GM18907 (cell line): ENCODE measurements around the gene CARD18.

Experiments used
- ATAC-seq: cut with Tn5 transposase; IDR thresholded peaks from one replicate; pipeline ENCODE4 v1.9.1; 2021; ENCODE audit warnings: mild to moderate bottlenecking, moderate library complexity; ENCODE audit not compliant: unreplicated experiment

The CARD18 gene

GRCh38 chr11:105139669-105140068 is at the start of gene CARD18:
Gene CARD18, minus strand, starts transcription at chr11:105139769. Its CDS starts 43 bp downstream, at chr11:105139726.
- no peak for ATAC-seq

- ATAC-seq, result no peak
Observed at GRCh38 chr11:105183987-105184386, 44.4 kb upstream of the CARD18 start.

- no peak for ATAC-seq
Observed at GRCh38 chr11:105183426-105183825, 43.9 kb upstream of the CARD18 start.

- ATAC-seq, result no peak
Observed at GRCh38 chr11:105181521-105181920, 42.0 kb upstream of the CARD18 start.

GRCh38 chr11:105181100-105181499 is 41.5 kb upstream of the CARD18 start:
- no peak for ATAC-seq

GRCh38 chr11:105179542-105180278 is 40.1 kb upstream of the CARD18 start:
- no peak for ATAC-seq

GRCh38 chr11:105177658-105178057 is 38.1 kb upstream of the CARD18 start:
- ATAC-seq, result no peak

GRCh38 chr11:105168457-105168856 is 28.9 kb upstream of the CARD18 start:
- no peak for ATAC-seq

- ATAC-seq, result no peak
Observed at GRCh38 chr11:105167244-105167643, 27.7 kb upstream of the CARD18 start.

- ATAC-seq, result no peak
Observed at GRCh38 chr11:105164208-105164607, 24.6 kb upstream of the CARD18 start.

GRCh38 chr11:105162506-105162905 is 22.9 kb upstream of the CARD18 start:
- ATAC-seq, result no peak

GRCh38 chr11:105158436-105158835 is 18.9 kb upstream of the CARD18 start:
- no peak for ATAC-seq

GRCh38 chr11:105156720-105157119 is 17.2 kb upstream of the CARD18 start:
- no peak for ATAC-seq

- no peak for ATAC-seq
Observed at GRCh38 chr11:105156231-105156630, 16.7 kb upstream of the CARD18 start.

GRCh38 chr11:105155679-105156078 is 16.1 kb upstream of the CARD18 start:
- no peak for ATAC-seq

- ATAC-seq, result no peak
Observed at GRCh38 chr11:105153392-105153791, 13.8 kb upstream of the CARD18 start.

GRCh38 chr11:105152560-105152959 is 13.0 kb upstream of the CARD18 start:
- no peak for ATAC-seq

- ATAC-seq, result no peak
Observed at GRCh38 chr11:105152021-105152512, 12.5 kb upstream of the CARD18 start.

GRCh38 chr11:105149477-105149876 is 9.9 kb upstream of the CARD18 start:
- ATAC-seq, result no peak

GRCh38 chr11:105148241-105148640 is 8.7 kb upstream of the CARD18 start:
- no peak for ATAC-seq

GRCh38 chr11:105144887-105145286 is 5.3 kb upstream of the CARD18 start:
- no peak for ATAC-seq

- no peak for ATAC-seq
Observed at GRCh38 chr11:105142167-105142566, 2.6 kb upstream of the CARD18 start.

- ATAC-seq, result no peak
Observed at GRCh38 chr11:105137286-105137685, 2.3 kb downstream of the CARD18 start.
